Smooth muscle cell (in vitro differentiated cells): ENCODE measurements around the gene NUP54. TPM values are rescaled to one million over a fixed set of nuclear protein-coding genes. Genes with fewer than 3 reads are reported as not detected.

ENCODE experiments used
- DNase-seq: peaks from one replicate; lab custom pipeline; 2025; ENCODE audit not compliant: unreplicated experiment; lab: John Stamatoyannopoulos, UW
- H2AFZ ChIP-seq: fragments of 200-600 bp; sonication (generic); 2 replicates; pipeline ENCODE4 v1.6.0; 2016; ENCODE audit warnings: antibody characterized with exemption, low read depth, mild to moderate bottlenecking
- H3F3A ChIP-seq: fragments of 200-600 bp; sonication (generic); 2 replicates; pipeline ENCODE4 v1.6.0; 2017; ENCODE audit warnings: antibody characterized with exemption, low read depth
- H3K27ac ChIP-seq: fragments of 200-600 bp; sonication (generic); 2 replicates; pipeline ENCODE4 v1.5.1; 2016; ENCODE audit warnings: low read depth, mild to moderate bottlenecking
- H3K27me3 ChIP-seq: fragments of 200-600 bp; sonication (generic); 2 replicates; pipeline ENCODE4 v1.6.1; 2016; ENCODE audit warnings: low read depth, mild to moderate bottlenecking
- H3K36me3 ChIP-seq: fragments of 200-600 bp; sonication (generic); 2 replicates; pipeline ENCODE4 v1.5.1; 2016; ENCODE audit warnings: low read depth
- H3K4me1 ChIP-seq: fragments of 200-600 bp; sonication (generic); 2 replicates; pipeline ENCODE4 v1.5.1; 2016; ENCODE audit warnings: low read depth
- H3K4me2 ChIP-seq: fragments of 200-600 bp; sonication (generic); 2 replicates; pipeline ENCODE4 v1.6.0; 2016; ENCODE audit warnings: mild to moderate bottlenecking
- H3K4me3 ChIP-seq: fragments of 200-600 bp; sonication (generic); 2 replicates; pipeline ENCODE4 v1.5.1; 2016; ENCODE audit warnings: mild to moderate bottlenecking
- H3K79me2 ChIP-seq: fragments of 200-600 bp; sonication (generic); 2 replicates; pipeline ENCODE4 v1.6.0; 2016; ENCODE audit warnings: low read depth, mild to moderate bottlenecking
- H3K9ac ChIP-seq: fragments of 200-600 bp; sonication (generic); 2 replicates; pipeline ENCODE4 v1.6.0; 2016; ENCODE audit warnings: low read depth
- H3K9me3 ChIP-seq: fragments of 200-600 bp; sonication (generic); replicated peaks from 2 replicates; pipeline ENCODE4 v1.5.1; 2016; ENCODE audit warnings: low read depth
- H4K20me1 ChIP-seq: fragments of 200-600 bp; sonication (generic); 2 replicates; pipeline ENCODE4 v1.6.0; 2016; ENCODE audit warnings: low read depth
- WGBS: methylation state at CpG from one replicate; pipeline ENCODE4 v1.1.7; 2016; ENCODE audit warnings: low lambda C conversion rate; 5-methylcytosine and 5-hydroxymethylcytosine counted together
- polyA plus RNA-seq: library from polyadenylated mRNA; unstranded; fragments of >200 nt; fragmentation: Nextera tagmentation; extraction: Ambion mirVana; gene quantifications from 2 replicates; pipeline ENCODE4 v1.2.1, GENCODE V29; 2016
- total RNA-seq: library from RNA; depleted of rRNA; stranded (reverse); fragments of >200 nt; gene quantifications from 2 replicates; pipeline ENCODE4 v1.2.3, GENCODE V29; 2014
- TF ChIP-seq, protein P1 (sequence below): fragments of 200-600 bp; sonication (generic); IDR thresholded peaks from 2 replicates; pipeline ENCODE4 v1.5.1; 2017; ENCODE audit warnings: borderline replicate concordance, mild to moderate bottlenecking, antibody characterized with exemption; ENCODE audit not compliant: insufficient read depth, poor library complexity, severe bottlenecking

Gene NUP54
- total and polyA plus RNA-seq, 2 experiments from 2014 or later: 36.3 to 52.6 TPM

- Histone ChIP-seq H3K9ac (peak overlapping the region; percentile 32), H4K20me1 (no peaks in the 10 kb centered on the region), H3K36me3 (no peaks in the 10 kb centered on the region), H3F3A (no peaks in the 10 kb centered on the region), H3K27me3 (no peaks in the 10 kb centered on the region), H2AFZ (no peak overlapping the region), H3K9me3 (no peaks in the 10 kb centered on the region), H3K4me3 (no peak overlapping the region), H3K4me1 (no peaks in the 10 kb centered on the region), H3K27ac (peak overlapping the region; percentile 80), H3K79me2 (no peaks in the 10 kb centered on the region), H3K4me2 (peak overlapping the region; percentile 73)
- no peak for DNase-seq
- TF ChIP-seq, protein P1, sequence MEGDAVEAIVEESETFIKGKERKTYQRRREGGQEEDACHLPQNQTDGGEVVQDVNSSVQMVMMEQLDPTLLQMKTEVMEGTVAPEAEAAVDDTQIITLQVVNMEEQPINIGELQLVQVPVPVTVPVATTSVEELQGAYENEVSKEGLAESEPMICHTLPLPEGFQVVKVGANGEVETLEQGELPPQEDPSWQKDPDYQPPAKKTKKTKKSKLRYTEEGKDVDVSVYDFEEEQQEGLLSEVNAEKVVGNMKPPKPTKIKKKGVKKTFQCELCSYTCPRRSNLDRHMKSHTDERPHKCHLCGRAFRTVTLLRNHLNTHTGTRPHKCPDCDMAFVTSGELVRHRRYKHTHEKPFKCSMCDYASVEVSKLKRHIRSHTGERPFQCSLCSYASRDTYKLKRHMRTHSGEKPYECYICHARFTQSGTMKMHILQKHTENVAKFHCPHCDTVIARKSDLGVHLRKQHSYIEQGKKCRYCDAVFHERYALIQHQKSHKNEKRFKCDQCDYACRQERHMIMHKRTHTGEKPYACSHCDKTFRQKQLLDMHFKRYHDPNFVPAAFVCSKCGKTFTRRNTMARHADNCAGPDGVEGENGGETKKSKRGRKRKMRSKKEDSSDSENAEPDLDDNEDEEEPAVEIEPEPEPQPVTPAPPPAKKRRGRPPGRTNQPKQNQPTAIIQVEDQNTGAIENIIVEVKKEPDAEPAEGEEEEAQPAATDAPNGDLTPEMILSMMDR: no peak
- 8% methylated on average over 7 of the region's 7 CpGs for WGBS
Observed at GRCh38 chr4:76090241-76090691, 57.9 kb downstream of the NUP54 start.

GRCh38 chr4:76088719-76089118 is 59.5 kb downstream of the NUP54 start:
- no peak for DNase-seq
- Histone ChIP-seq H3K79me2 (no peaks in the 10 kb centered on the region), H3K4me3 (no peak overlapping the region), H3K27me3 (no peaks in the 10 kb centered on the region), H2AFZ (no peak overlapping the region), H3K9ac (no peak overlapping the region), H3F3A (no peaks in the 10 kb centered on the region), H4K20me1 (no peaks in the 10 kb centered on the region), H3K4me2 (no peak overlapping the region), H3K36me3 (no peaks in the 10 kb centered on the region), H3K4me1 (no peaks in the 10 kb centered on the region), H3K27ac (no peak overlapping the region), H3K9me3 (no peaks in the 10 kb centered on the region)
- WGBS: 93% methylated on average over 2 of the region's 2 CpGs
- TF ChIP-seq, protein P1: no peak

GRCh38 chr4:76087007-76087769 is 61.0 kb downstream of the NUP54 start:
- Histone ChIP-seq H3K36me3 (no peaks in the 10 kb centered on the region), H3K27me3 (no peaks in the 10 kb centered on the region), H3K9ac (no peak overlapping the region), H3F3A (no peaks in the 10 kb centered on the region), H2AFZ (peak overlapping the region; percentile 41), H3K27ac (no peak overlapping the region), H3K4me3 (no peak overlapping the region), H3K4me1 (no peaks in the 10 kb centered on the region), H4K20me1 (no peaks in the 10 kb centered on the region), H3K4me2 (peak overlapping the region; percentile 64), H3K79me2 (no peaks in the 10 kb centered on the region), H3K9me3 (no peaks in the 10 kb centered on the region)
- TF ChIP-seq, protein P1: peak; percentile 46
- 31% methylated on average over 13 of the region's 13 CpGs for WGBS
- DNase-seq: no peak

GRCh38 chr4:76084542-76084941 is 63.7 kb downstream of the NUP54 start:
- Histone ChIP-seq H3K9ac (no peak overlapping the region), H2AFZ (no peak overlapping the region), H3K27ac (no peak overlapping the region), H3K79me2 (no peaks in the 10 kb centered on the region), H4K20me1 (no peaks in the 10 kb centered on the region), H3K9me3 (no peaks in the 10 kb centered on the region), H3K4me2 (no peak overlapping the region), H3K36me3 (no peaks in the 10 kb centered on the region), H3K27me3 (peaks cover 4% of the 10 kb centered on the region), H3K4me3 (no peak overlapping the region), H3K4me1 (no peaks in the 10 kb centered on the region), H3F3A (no peaks in the 10 kb centered on the region)
- no peak for DNase-seq
- TF ChIP-seq, protein P1: no peak
- WGBS: 79% methylated on average over 1 of the region's 1 CpG
